Skin epidermis (tissue), 12 donors: ENCODE data around the gene PLXNB1.
"Not testable (repeated sequence)": the region's sequence is repeated elsewhere in the genome, so short reads cannot be mapped to it uniquely, and the experiment has no call there.

Source experiments
- H3K27ac ChIP-seq, 21 experiments: fragments of 200-600 bp; sonication (generic) in 11 of 21; one replicate each; pipeline ENCODE4 v1.5.0; 2020; ENCODE audit warnings: mild to moderate bottlenecking in 3 of 21, inconsistent platforms in 2 of 21, moderate library complexity in 2 of 21
- H3K4me3 ChIP-seq, 7 experiments: fragments of 200-600 bp; sonication (generic) in 2 of 7; one replicate each; pipeline ENCODE4 v1.5.0; 2020; ENCODE audit warnings: inconsistent platforms in 2 of 7, mild to moderate bottlenecking in 2 of 7, moderate library complexity in 1 of 7

Gene PLXNB1

GRCh38 chr3:48465531-48466378, 35.9 kb upstream of the PLXNB1 start:
- H3K4me3 ChIP-seq: peak overlapping the region; percentile 45 to 60 (median 52)
- H3K27ac ChIP-seq: peak overlapping the region; percentile 85 to 100 (median 98)

- Histone ChIP-seq H3K4me3 (no peak overlapping the region), H3K27ac (peak overlapping the region in 20 of 21 experiments; percentile 90 to 100 (median 98))
Measured at GRCh38 chr3:48465237-48465530, 35.3 kb upstream of the PLXNB1 start.

- H3K27ac ChIP-seq: peak overlapping the region in 19 of 21 experiments; percentile 90 to 100 (median 99)
- no peak overlapping the region for H3K4me3 ChIP-seq
Measured at GRCh38 chr3:48464713-48465221, 34.9 kb upstream of the PLXNB1 start.

- Histone ChIP-seq H3K27ac (peak overlapping the region in 4 of 21 experiments; percentile 15 to 98 (median 29)), H3K4me3 (no peak overlapping the region)
Measured at GRCh38 chr3:48463703-48464102, 33.8 kb upstream of the PLXNB1 start.

- H3K27ac ChIP-seq, H3K4me3 ChIP-seq: not testable (repeated sequence)
Measured at GRCh38 chr3:48461767-48462166, 31.9 kb upstream of the PLXNB1 start.

- Histone ChIP-seq H3K4me3 (no peak overlapping the region), H3K27ac (no peak overlapping the region)
Measured at GRCh38 chr3:48460517-48460902, 30.6 kb upstream of the PLXNB1 start.

- Histone ChIP-seq H3K4me3 (no peak overlapping the region), H3K27ac (no peak overlapping the region)
Measured at GRCh38 chr3:48459773-48460516, 30.1 kb upstream of the PLXNB1 start.

GRCh38 chr3:48459331-48459730, 29.4 kb upstream of the PLXNB1 start:
- no peak overlapping the region for H3K27ac ChIP-seq
- no peak overlapping the region for H3K4me3 ChIP-seq

GRCh38 chr3:48456456-48456855, 26.6 kb upstream of the PLXNB1 start:
- H3K4me3 ChIP-seq: no peak overlapping the region
- no peak overlapping the region for H3K27ac ChIP-seq

- Histone ChIP-seq H3K27ac (no peak overlapping the region), H3K4me3 (no peak overlapping the region)
Measured at GRCh38 chr3:48451270-48451669, 21.4 kb upstream of the PLXNB1 start.

- Histone ChIP-seq H3K27ac (peak within 1 kb of the TSS; percentile 49 to 98 (median 89)), H3K4me3 (peak within 1 kb of the TSS; percentile 58 to 93 (median 79))
Measured at GRCh38 chr3:48446425-48447193, 16.7 kb upstream of the PLXNB1 start, which contains the start of gene ATRIP. Gene ATRIP, plus strand, starts transcription at chr3:48446737. Its CDS starts 109 bp downstream, at chr3:48446846.

GRCh38 chr3:48446043-48446424, 16.1 kb upstream of the PLXNB1 start:
- peak overlapping the region; percentile 58 to 93 (median 79) for H3K4me3 ChIP-seq
- peak overlapping the region in 20 of 21 experiments; percentile 49 to 98 (median 89) for H3K27ac ChIP-seq

- no peak overlapping the region for H3K4me3 ChIP-seq
- H3K27ac ChIP-seq: peak overlapping the region in 2 of 21 experiments; percentile 92 to 98
Measured at GRCh38 chr3:48445277-48445882, 15.5 kb upstream of the PLXNB1 start.

- H3K4me3 ChIP-seq: peak overlapping the region in 1 of 7 experiments; percentile 88
- H3K27ac ChIP-seq: peak overlapping the region in 1 of 21 experiments; percentile 88
Measured at GRCh38 chr3:48441940-48442339, 12.1 kb upstream of the PLXNB1 start.

- Histone ChIP-seq H3K27ac (peak overlapping the region; percentile 88 to 97 (median 93)), H3K4me3 (peak overlapping the region; percentile 74 to 89 (median 80))
Measured at GRCh38 chr3:48440590-48440958, 10.7 kb upstream of the PLXNB1 start.

- peak within 1 kb of the TSS; percentile 88 to 97 (median 93) for H3K27ac ChIP-seq
- H3K4me3 ChIP-seq: peak within 1 kb of the TSS; percentile 74 to 89 (median 80)
Measured at GRCh38 chr3:48439820-48440589, 10.1 kb upstream of the PLXNB1 start, which contains the start of the genes CCDC51 and TMA7. Gene CCDC51, minus strand, starts transcription at chr3:48440119. Its CDS starts 4,991 bp downstream, at chr3:48435128. Gene TMA7, plus strand, starts transcription at chr3:48440257. Its CDS starts 40 bp downstream, at chr3:48440297.

- H3K4me3 ChIP-seq: no peak overlapping the region
- no peak overlapping the region for H3K27ac ChIP-seq
Measured at GRCh38 chr3:48437812-48438211, 7.9 kb upstream of the PLXNB1 start.

GRCh38 chr3:48436855-48437254, 7.0 kb upstream of the PLXNB1 start:
- Histone ChIP-seq H3K4me3 (no peak overlapping the region), H3K27ac (peak overlapping the region in 3 of 21 experiments; percentile 25 to 45 (median 38))

GRCh38 chr3:48436477-48436787, 6.5 kb upstream of the PLXNB1 start:
- H3K4me3 ChIP-seq: no peak overlapping the region
- peak overlapping the region in 4 of 21 experiments; percentile 11 to 45 (median 32) for H3K27ac ChIP-seq
